Amniotic stem cell (primary cell): Measurements from ENCODE around the gene INMT.

Source experiments
- DNase-seq: peaks from one replicate; lab custom pipeline; 2025; lab: John Stamatoyannopoulos, UW

INMT gene

GRCh38 chr7:30752979-30753378 lies 1.0 kb downstream of the INMT start:
- DNase-seq, result no peak

- DNase-seq, result no peak
Observed at GRCh38 chr7:30754315-30754877, 2.5 kb downstream of the INMT start.

- no peak for DNase-seq
Observed at GRCh38 chr7:30755384-30756154, 3.6 kb downstream of the INMT start.

- DNase-seq, result no peak
Observed at GRCh38 chr7:30757342-30757692, 5.4 kb downstream of the INMT start.

GRCh38 chr7:30760514-30761213 lies 8.7 kb downstream of the INMT start:
- DNase-seq, result no peak

GRCh38 chr7:30761214-30762156 lies 9.6 kb downstream of the INMT start:
- no peak for DNase-seq

- DNase-seq, result no peak
Observed at GRCh38 chr7:30764030-30764975, 12.4 kb downstream of the INMT start.

GRCh38 chr7:30765408-30765807 lies 13.5 kb downstream of the INMT start:
- DNase-seq, result no peak

- DNase-seq, result no peak
Observed at GRCh38 chr7:30770845-30771173, 18.9 kb downstream of the INMT start.

GRCh38 chr7:30771174-30771879 lies 19.4 kb downstream of the INMT start, which contains the start of gene MINDY4:
MINDY4 (plus strand) TSS chr7:30771417; CDS start chr7:30771494, 77 bp downstream.
- peak; percentile 18 for DNase-seq

- no peak for DNase-seq
Observed at GRCh38 chr7:30771880-30772425, 20.0 kb downstream of the INMT start.

GRCh38 chr7:30772984-30773383 lies 21.0 kb downstream of the INMT start:
- no peak for DNase-seq

GRCh38 chr7:30775992-30776391 lies 24.1 kb downstream of the INMT start:
- DNase-seq, result no peak

- no peak for DNase-seq
Observed at GRCh38 chr7:30776971-30777370, 25.0 kb downstream of the INMT start.

- peak; percentile 76 for DNase-seq
Observed at GRCh38 chr7:30778255-30779025, 26.5 kb downstream of the INMT start.

GRCh38 chr7:30779574-30779973 lies 27.6 kb downstream of the INMT start:
- no peak for DNase-seq

GRCh38 chr7:30780941-30781340 lies 29.0 kb downstream of the INMT start:
- DNase-seq, result no peak

GRCh38 chr7:30782690-30783089 lies 30.8 kb downstream of the INMT start:
- no peak for DNase-seq

GRCh38 chr7:30785786-30786185 lies 33.9 kb downstream of the INMT start:
- DNase-seq, result no peak
